Naive thymus-derived CD8-positive, alpha-beta T cell (primary cell): ENCODE measurements around the gene EPS8. TPM values are rescaled to one million over a fixed set of nuclear protein-coding genes. Genes with fewer than 3 reads are reported as not detected.
"Not testable (repeated sequence)": the region's sequence is repeated elsewhere in the genome, so short reads cannot be mapped to it uniquely, and the experiment has no call there.

Experiments
- ATAC-seq, 2 donors: fragments of 150-1000 bp; cut with Tn5 transposase in 1 of 2; sonication (Bioruptor Pico), chemical (Tn5 transposase) in 1 of 2; 1 replicate in 1 of 2; 2 replicates in 1 of 2; pipeline ENCODE4 v1.10.0; 2021; ENCODE audit warnings: mild to moderate bottlenecking in 2 of 2, moderate library complexity in 2 of 2
- POLR2A ChIA-PET: fragments of 350-600 bp; sonication (Branson Sonifier 250); formaldehyde crosslinking; loops from one replicate; lab custom pipeline; 2021; ENCODE audit warnings: antibody characterized with exemption; lab: Charles Lee
- DNase-seq, 10 donors: peaks; one replicate each; pipeline versions ENCODE4 v3.0.0 to v3.0.0-alpha.2; 2020 to 2022
- H3K27ac Mint-ChIP-seq, 10 donors: one replicate each; pipeline ENCODE4 v1.8.0; 2020 to 2022; ENCODE audit warnings: mild to moderate bottlenecking in 10 of 10, mixed read lengths in 10 of 10, moderate library complexity in 4 of 10, inconsistent platforms in 1 of 10
- H3K27me3 Mint-ChIP-seq, 5 donors: one replicate each; pipeline ENCODE4 v1.8.0; 2021 to 2022; ENCODE audit warnings: mixed read lengths in 5 of 5
- H3K36me3 Mint-ChIP-seq, 3 donors: one replicate each; pipeline ENCODE4 v1.8.0; 2020 to 2022; ENCODE audit warnings: mixed read lengths in 3 of 3, mild to moderate bottlenecking in 2 of 3, inconsistent platforms in 1 of 3
- H3K4me1 Mint-ChIP-seq, 4 donors: one replicate each; pipeline ENCODE4 v1.8.0; 2021 to 2022; ENCODE audit warnings: mixed read lengths in 4 of 4
- H3K4me3 Mint-ChIP-seq, 10 donors: one replicate each; pipeline ENCODE4 v1.8.0; 2020 to 2022; ENCODE audit warnings: mild to moderate bottlenecking in 10 of 10, mixed read lengths in 10 of 10, moderate library complexity in 6 of 10, inconsistent platforms in 1 of 10
- H3K9me3 Mint-ChIP-seq, 9 donors: one replicate each; pipeline ENCODE4 v1.8.0; 2020 to 2022; ENCODE audit warnings: mixed read lengths in 9 of 9, mild to moderate bottlenecking in 3 of 9, inconsistent platforms in 1 of 9, moderate library complexity in 1 of 9
- polyA plus RNA-seq, 3 donors: library from polyadenylated mRNA; unstranded; fragments of 300-500 nt; fragmentation: Illumina TruSeq; gene quantifications; one replicate each; pipeline ENCODE4 v1.2.3, GENCODE V29; 2021
- total RNA-seq, 8 experiments: library from RNA in 2 of 8; stranded (reverse) in 2 of 8; gene quantifications; one replicate each; pipeline ENCODE4 v1.2.3 and lab custom pipeline; 2021 to 2026

The EPS8 gene
- total and polyA plus RNA-seq, 5 experiments from 2014 or later: 0.81 to 1.6 (median 1.2) TPM

DNA sequence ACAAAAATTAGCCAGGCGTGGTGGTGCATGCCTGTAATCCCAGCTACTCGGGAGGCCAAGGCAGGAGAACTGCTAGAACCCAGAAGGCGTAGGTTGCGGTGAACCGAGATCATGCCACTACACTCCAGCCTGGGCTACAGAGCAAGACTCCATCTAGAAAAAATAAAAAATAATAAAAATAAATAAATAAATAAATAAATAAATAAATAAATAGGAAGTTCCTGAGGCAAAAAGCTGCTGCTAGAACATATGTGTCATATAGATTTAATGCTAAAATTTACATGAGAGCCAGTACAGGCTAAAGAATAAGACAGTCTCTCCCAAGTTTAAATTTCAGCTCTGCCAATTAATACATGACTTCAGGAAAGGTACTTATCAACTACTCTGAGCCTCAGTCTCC, 48.8 kb downstream of the EPS8 start:
- DNase-seq, H3K4me3 Mint-ChIP-seq, H3K27ac Mint-ChIP-seq, ATAC-seq, POLR2A ChIA-PET, H3K36me3 Mint-ChIP-seq, H3K4me1 Mint-ChIP-seq: not testable (repeated sequence)
- peaks cover 0 to 15% (median 4%) of the 10 kb centered on the region in 9 donors for H3K9me3 Mint-ChIP-seq
- peaks cover 4 to 13% (median 5%) of the 10 kb centered on the region in 5 donors for H3K27me3 Mint-ChIP-seq

DNA sequence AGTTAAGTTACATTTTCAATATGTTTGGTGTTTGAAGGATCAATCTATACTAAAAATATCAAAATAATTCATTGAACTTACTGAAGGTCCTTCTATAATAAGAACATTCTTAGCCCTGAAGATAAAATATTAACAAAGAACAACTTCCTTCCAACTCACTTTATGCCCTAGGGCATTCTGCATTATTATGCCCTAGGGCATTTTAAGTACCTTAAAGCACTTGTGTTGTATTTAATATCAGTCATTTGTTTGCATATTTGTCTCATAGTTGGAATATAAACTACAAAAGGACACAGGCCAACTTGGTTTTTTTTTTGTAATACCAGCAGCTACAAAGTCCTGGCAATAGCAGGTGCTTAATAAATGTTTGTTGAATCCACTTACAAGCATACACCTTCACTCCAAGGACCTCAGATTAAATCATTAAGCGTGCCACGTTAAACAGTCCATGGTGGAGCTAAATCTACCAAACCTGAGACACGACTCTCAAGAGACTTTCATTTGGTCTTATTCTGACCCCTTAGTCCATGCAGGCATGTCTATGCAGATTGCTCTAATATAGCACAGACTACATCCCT, 50.7 kb downstream of the EPS8 start:
- Mint-ChIP-seq H3K4me3 (no peak overlapping the region), H3K9me3 (peaks cover 0 to 15% (median 2%) of the 10 kb centered on the region in 9 donors), H3K27me3 (peaks cover 2 to 13% (median 5%) of the 10 kb centered on the region in 5 donors), H3K27ac (no peak overlapping the region), H3K36me3 (no peaks in the 10 kb centered on the region), H3K4me1 (no peaks in the 10 kb centered on the region)
- POLR2A ChIA-PET: no interaction called here
- no peak for DNase-seq
- no peak for ATAC-seq

DNA sequence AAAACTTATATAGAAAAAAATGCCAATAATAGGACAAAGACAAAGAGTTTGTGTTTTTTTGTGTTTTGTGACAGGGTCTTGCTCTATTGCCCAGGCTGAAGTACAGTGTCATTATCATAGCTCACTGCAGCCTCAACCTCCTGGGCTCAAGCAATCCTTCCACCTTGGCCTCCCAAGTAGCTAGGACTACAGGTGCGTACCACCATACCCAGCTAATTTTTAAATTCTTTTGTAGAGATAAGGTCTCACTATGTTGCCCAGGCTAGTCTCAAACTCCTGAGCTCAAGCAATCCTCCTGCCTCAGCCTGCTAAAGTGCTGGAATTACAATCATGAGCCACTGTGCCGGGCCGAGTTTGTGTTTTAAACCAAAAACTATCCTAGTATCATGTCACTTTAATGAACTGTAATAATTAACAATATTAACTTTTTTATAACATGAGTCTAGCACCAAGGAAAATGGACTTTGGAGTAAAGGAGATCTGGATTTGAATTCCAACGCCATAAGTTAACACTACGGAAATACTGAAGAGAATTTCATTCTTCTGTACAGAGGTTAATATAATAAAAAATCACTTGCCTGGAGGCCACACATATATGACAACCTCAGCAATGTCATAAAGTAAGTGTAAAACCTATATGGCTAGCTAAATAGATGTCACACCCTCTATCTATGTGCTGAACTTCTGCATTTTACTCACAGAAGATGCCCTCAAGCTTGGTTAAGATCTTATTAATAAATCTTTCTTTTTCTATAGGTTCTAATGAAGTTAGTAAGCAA, 53.2 kb downstream of the EPS8 start:
- Mint-ChIP-seq H3K4me1 (no peaks in the 10 kb centered on the region), H3K36me3 (no peaks in the 10 kb centered on the region), H3K4me3 (no peak overlapping the region), H3K27ac (no peak overlapping the region), H3K27me3 (peaks cover 0 to 13% (median 5%) of the 10 kb centered on the region in 5 donors), H3K9me3 (peaks cover 0 to 2% (median 0%) of the 10 kb centered on the region in 9 donors)
- POLR2A ChIA-PET: no interaction called here
- DNase-seq: no peak
- ATAC-seq: no peak

DNA sequence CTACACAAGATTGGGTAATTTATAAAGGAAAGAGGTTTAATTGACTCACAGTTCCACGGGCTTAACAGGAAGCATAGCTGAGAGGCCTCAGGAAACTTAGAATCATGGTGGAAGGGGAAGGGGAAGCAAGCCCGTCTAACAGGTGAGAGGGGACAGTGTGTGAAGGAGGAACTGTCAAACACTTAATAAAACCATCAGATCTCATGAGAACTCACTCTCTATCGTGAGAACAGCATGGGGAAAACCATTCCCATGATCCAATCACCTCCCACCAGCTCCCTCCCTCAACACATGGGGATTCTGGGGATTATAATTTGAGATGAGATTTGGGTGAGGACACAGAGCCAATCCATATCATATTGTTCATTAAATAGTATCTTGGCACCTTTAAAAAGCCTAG, 56.1 kb downstream of the EPS8 start:
- peaks cover 3 to 15% (median 5%) of the 10 kb centered on the region in 5 donors for H3K27me3 Mint-ChIP-seq
- DNase-seq (no peak), ATAC-seq (no peak)
- H3K36me3 Mint-ChIP-seq: peaks cover 0 to 2% (median 0%) of the 10 kb centered on the region in 3 donors
- H3K9me3 Mint-ChIP-seq: no peaks in the 10 kb centered on the region
- no peaks in the 10 kb centered on the region for H3K4me1 Mint-ChIP-seq
- H3K4me3 Mint-ChIP-seq: no peak overlapping the region
- POLR2A ChIA-PET: no interaction called here
- no peak overlapping the region for H3K27ac Mint-ChIP-seq

DNA sequence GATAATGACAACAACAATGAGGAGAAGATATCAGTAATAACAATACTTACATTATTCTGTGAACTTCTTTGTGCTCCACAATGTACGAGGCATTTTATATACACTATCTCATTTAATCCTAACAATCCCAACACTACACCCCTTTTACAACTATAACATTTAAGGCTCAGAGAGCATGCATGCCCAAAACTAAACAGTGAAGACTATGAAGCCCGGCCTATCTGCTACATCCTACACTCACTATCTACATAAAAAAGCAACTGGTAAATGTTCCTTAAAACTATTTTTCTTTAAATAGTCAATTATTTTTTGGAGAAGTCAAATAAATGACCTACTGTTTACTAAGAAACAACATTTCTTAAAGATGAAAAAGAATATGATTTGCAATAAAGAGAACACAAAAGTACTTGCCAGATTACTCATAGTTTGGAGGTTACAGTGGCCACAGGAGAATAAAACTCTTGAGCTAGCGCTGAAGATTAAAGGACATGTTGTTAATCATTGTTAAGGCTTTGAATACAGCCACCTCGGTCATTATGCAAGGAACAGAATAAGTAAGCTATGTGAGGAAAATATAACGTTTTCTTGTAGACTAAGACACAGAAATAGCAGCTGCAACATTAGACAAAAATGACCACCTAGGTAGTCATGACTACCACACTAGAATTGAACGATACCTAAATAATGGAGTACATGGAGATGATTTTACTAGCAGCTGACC, 56.7 kb downstream of the EPS8 start:
- Mint-ChIP-seq H3K27ac (no peak overlapping the region), H3K27me3 (peaks cover 3 to 15% (median 5%) of the 10 kb centered on the region in 5 donors), H3K4me3 (no peak overlapping the region), H3K36me3 (peaks cover 0 to 2% (median 0%) of the 10 kb centered on the region in 3 donors), H3K9me3 (no peaks in the 10 kb centered on the region), H3K4me1 (no peaks in the 10 kb centered on the region)
- ATAC-seq: no peak
- POLR2A ChIA-PET: no interaction called here
- DNase-seq: no peak

DNA sequence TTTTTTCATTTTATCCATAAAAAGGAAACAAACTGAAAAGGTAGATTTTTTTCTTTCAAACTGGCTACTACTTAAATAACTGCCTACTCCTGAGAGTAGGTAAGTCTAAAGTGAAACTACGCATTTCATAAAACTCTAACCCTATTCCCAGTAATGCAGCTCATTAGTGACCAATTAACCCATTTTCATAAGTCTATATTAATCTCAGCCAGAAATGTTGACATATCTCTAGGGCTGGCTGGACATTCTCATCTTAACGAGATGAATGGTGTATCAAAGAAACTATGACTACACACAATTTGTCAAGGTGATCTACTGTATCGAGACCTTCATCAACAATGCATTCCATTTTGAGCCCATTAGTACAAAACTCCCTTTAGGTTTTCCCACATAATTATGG, 57.2 kb downstream of the EPS8 start:
- POLR2A ChIA-PET: no interaction called here
- Mint-ChIP-seq H3K4me1 (no peaks in the 10 kb centered on the region), H3K27ac (no peak overlapping the region), H3K9me3 (no peaks in the 10 kb centered on the region), H3K4me3 (no peak overlapping the region), H3K36me3 (peaks cover 0 to 2% (median 0%) of the 10 kb centered on the region in 3 donors), H3K27me3 (peaks cover 3 to 15% (median 5%) of the 10 kb centered on the region in 5 donors)
- DNase-seq (no peak), ATAC-seq (no peak)

DNA sequence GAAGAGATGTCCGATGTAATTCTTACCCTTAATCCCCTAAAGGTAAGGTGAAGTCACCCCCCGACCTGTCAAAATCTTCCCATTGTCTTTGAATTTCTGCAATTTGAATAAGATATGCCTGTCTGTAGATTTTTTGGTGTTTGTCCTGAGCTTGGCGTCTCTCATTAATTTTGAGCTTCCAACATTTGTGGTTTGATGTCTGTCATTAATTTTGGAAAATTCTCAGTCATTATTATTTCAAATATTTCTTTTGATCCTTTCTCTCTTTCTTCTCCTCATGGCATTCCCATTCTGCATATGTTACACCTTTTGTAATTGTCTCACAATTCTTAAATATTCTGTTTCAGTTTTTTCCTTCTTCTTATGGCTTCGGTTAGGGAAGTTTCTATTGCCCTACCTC, 60.1 kb downstream of the EPS8 start:
- no peaks in the 10 kb centered on the region for H3K4me1 Mint-ChIP-seq
- DNase-seq (no peak), ATAC-seq (no peak)
- POLR2A ChIA-PET: no interaction called here
- H3K27ac Mint-ChIP-seq: no peak overlapping the region
- no peak overlapping the region for H3K4me3 Mint-ChIP-seq
- no peaks in the 10 kb centered on the region for H3K9me3 Mint-ChIP-seq
- peaks cover 2 to 19% (median 5%) of the 10 kb centered on the region in 5 donors for H3K27me3 Mint-ChIP-seq
- H3K36me3 Mint-ChIP-seq: peaks cover 0 to 2% (median 0%) of the 10 kb centered on the region in 3 donors

DNA sequence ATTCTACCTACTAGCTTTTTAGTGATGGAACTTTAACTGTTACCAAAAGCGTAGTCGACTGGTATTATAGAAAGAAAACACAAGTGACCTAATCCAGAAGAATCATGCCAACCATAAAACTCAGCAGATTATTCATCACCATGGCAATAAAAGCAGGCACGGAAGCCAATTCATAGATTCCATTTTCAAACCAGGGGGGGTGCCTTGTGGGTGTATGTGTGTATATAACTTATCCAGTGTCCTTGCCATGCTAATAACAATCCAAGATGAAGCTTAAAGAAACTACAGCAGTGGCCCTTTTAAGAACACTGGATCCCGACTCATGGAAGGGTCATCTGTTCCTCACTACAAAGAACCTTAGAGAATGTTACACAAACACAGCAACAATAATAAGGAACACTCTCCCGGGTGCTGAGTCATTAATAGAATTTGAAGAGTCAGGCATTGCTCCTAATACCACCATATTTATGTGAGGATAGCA, 61.0 kb downstream of the EPS8 start:
- DNase-seq (no peak), ATAC-seq (no peak)
- peaks cover 2 to 15% (median 5%) of the 10 kb centered on the region in 5 donors for H3K27me3 Mint-ChIP-seq
- POLR2A ChIA-PET: no interaction called here
- H3K4me1 Mint-ChIP-seq: no peaks in the 10 kb centered on the region
- H3K36me3 Mint-ChIP-seq: peaks cover 0 to 2% (median 0%) of the 10 kb centered on the region in 3 donors
- H3K9me3 Mint-ChIP-seq: no peaks in the 10 kb centered on the region
- H3K4me3 Mint-ChIP-seq: no peak overlapping the region
- H3K27ac Mint-ChIP-seq: no peak overlapping the region

DNA sequence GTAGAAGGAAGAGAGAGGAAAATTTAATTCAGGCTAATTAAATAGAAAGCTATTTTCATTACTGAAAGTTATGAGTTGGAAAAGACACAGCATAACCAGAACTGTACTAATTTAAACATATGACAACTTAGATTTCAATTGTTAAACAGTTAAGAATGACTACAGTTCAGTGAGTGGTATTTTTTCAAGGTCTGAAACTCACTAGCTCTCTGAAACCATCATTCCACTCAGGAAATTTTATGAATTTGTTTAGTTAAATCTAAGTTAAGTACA, 62.4 kb downstream of the EPS8 start:
- POLR2A ChIA-PET: no interaction called here
- Mint-ChIP-seq H3K36me3 (peaks cover 0 to 2% (median 0%) of the 10 kb centered on the region in 3 donors), H3K9me3 (no peaks in the 10 kb centered on the region), H3K4me3 (no peak overlapping the region), H3K4me1 (no peaks in the 10 kb centered on the region), H3K27ac (no peak overlapping the region), H3K27me3 (peaks cover 0 to 20% (median 5%) of the 10 kb centered on the region in 5 donors)
- no peak for ATAC-seq
- DNase-seq: no peak

DNA sequence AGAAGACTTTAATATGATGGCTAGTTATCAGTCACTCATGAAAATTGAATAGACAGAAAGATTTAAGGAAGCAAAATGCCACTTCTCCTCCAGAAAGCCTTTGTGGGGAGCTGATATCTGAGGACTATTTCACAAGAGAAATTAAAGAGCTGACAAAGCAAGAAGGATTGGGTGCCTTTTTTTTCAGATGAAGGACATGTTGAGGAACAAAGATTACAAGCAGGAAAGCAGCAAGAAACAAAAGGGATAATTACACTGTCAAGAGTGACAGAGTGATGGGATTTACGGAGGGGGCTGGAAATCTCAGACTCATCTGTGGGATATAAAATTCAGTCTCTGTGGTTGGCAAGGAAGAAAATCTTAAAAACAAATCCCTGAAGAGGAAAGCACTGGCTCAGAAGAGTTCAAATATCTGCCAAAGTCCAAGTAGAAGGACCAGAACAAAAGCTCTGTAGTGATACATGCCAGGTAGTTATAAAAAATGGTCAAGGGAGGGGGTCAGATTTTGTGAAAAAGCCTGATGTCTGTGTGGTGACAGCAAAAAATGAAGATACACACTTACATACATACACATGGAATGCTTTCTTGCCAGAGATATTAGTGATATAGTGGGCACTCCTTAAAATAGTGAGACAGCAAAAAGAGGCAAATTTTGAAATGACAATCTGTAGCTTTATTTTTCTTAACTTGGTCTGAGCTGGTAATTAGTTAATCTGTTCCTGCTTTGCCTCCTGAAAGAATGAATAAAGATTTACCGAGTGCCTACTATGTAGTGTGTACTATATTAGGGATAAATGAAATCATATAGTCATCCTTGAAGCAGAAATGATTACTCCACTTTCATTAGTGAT, 62.9 kb downstream of the EPS8 start:
- no peak overlapping the region for H3K27ac Mint-ChIP-seq
- DNase-seq (no peak), ATAC-seq (no peak)
- H3K27me3 Mint-ChIP-seq: peaks cover 0 to 20% (median 5%) of the 10 kb centered on the region in 5 donors
- no peaks in the 10 kb centered on the region for H3K4me1 Mint-ChIP-seq
- H3K4me3 Mint-ChIP-seq: no peak overlapping the region
- no peaks in the 10 kb centered on the region for H3K9me3 Mint-ChIP-seq
- H3K36me3 Mint-ChIP-seq: peaks cover 0 to 2% (median 0%) of the 10 kb centered on the region in 3 donors
- POLR2A ChIA-PET: no interaction called here

DNA sequence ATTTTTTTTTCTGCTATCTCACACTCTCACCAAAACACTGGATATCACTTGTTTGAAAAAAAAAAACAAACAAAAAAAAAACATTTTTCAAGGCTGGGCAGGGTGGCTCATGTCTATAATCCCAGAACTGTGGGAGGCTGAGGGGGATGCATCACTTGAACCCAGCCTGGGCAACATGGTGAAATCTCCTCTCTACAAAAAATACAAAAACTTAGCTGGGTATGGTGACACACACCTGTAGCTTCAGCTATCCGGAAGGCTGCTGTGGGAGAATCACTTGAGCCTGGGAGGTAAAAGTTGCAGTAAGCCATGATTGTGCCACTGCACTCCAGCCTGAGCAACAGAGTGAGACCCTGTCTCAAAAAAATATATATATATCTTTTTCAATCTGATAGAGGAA, 66.2 kb downstream of the EPS8 start:
- POLR2A ChIA-PET: no interaction called here
- Mint-ChIP-seq H3K27me3 (peaks cover 0 to 7% (median 1%) of the 10 kb centered on the region in 5 donors), H3K27ac (no peak overlapping the region), H3K4me3 (no peak overlapping the region), H3K4me1 (no peaks in the 10 kb centered on the region), H3K36me3 (no peaks in the 10 kb centered on the region), H3K9me3 (no peaks in the 10 kb centered on the region)
- no peak for DNase-seq
- ATAC-seq: no peak

DNA sequence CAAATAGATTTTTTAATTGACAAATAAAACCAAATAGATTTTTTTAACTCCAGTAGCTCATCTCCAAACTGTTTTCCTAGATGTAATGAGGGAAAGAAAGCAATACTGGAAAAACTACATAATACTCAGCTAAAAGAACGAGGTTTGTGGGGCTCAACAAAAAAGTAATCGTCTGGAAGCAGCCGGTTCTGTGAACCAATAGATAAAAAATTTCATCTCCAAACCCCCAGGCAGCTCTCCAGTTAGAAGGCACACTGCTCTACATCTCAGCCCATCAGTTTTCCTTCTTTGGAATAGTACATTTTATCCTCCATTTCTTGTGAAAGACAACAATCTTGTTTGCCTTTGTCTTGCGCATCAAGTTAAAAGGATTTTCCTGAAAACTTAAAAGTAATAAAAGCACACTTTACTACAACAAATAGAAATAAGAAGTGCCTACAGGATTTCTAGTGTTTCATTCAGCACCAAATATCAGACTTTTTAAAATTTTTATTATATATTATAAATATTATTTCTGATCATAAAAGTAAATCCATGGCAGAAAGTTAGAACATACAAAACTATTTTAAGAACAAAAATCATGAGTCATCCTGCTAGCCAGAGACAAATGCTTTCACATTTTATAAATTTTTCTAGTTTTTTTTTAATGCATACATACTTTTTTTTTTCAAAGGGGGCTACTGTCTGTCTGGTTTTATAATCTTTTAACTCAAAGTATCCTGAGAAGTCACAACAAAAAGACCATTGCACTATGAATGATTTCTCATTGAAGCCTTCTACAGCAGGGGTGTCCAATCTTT, 67.7 kb downstream of the EPS8 start:
- H3K27ac Mint-ChIP-seq: no peak overlapping the region
- H3K4me1 Mint-ChIP-seq: no peaks in the 10 kb centered on the region
- DNase-seq: no peak
- H3K4me3 Mint-ChIP-seq: no peak overlapping the region
- ATAC-seq: no peak
- H3K36me3 Mint-ChIP-seq: no peaks in the 10 kb centered on the region
- peaks cover 0 to 16% (median 4%) of the 10 kb centered on the region in 5 donors for H3K27me3 Mint-ChIP-seq
- H3K9me3 Mint-ChIP-seq: no peaks in the 10 kb centered on the region
- POLR2A ChIA-PET: no interaction called here
